Measurements from ENCODE around the gene PTPRK.

DNA sequence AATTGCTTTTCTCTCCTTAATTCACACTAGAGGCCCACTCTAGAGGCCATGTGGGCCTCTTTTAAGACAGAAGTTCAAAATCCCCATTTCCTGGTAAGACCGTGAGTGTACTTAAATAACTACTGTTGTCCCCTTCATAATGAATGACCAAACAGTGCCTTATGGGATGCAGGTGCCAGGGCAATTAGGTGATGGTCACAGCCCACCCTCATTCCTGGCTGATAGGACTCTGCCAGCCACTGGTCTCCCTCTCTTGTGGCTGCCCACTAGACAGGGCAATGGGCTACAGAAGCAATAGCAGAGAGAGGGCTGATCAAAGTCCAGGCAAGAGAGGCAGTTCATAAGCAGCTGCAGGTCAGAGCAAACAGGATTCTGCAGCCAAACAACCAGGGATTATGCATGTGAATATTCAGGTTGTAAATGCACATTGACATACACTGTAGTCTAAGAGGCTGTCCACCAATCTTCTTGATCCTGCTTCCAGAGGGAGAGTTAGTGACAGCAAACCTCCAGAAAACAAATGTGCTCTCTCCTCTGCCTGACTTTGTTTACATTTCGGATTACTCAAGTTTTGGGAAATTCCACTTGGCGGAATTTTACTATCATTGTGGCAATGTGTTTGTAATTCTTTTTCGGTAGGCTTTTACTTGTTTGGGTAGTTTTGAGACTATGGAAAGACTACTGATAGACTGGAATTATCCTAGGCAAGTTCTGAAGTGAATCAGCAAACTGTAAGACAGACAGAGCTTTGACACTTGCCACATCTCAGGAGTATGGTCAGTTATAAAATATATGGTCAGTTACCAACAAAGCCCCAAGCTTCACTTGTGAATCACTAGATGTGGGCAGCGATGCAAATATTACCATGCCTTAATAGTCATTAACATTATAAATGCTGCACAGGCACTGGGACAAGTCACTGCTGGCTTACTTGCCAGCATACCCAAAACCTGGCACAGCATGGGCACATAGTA is 12.8 kb downstream of the PTPRK start:
- TF ChIP-seq POLR2A (IDR thresholded peaks at IDR 0.05), result no peak
- TF ChIP-seq, protein P1, sequence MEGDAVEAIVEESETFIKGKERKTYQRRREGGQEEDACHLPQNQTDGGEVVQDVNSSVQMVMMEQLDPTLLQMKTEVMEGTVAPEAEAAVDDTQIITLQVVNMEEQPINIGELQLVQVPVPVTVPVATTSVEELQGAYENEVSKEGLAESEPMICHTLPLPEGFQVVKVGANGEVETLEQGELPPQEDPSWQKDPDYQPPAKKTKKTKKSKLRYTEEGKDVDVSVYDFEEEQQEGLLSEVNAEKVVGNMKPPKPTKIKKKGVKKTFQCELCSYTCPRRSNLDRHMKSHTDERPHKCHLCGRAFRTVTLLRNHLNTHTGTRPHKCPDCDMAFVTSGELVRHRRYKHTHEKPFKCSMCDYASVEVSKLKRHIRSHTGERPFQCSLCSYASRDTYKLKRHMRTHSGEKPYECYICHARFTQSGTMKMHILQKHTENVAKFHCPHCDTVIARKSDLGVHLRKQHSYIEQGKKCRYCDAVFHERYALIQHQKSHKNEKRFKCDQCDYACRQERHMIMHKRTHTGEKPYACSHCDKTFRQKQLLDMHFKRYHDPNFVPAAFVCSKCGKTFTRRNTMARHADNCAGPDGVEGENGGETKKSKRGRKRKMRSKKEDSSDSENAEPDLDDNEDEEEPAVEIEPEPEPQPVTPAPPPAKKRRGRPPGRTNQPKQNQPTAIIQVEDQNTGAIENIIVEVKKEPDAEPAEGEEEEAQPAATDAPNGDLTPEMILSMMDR (IDR thresholded peaks at IDR 0.05), result no peak
